Vagina (tissue), 2 donors: ENCODE data around the gene MKRN2OS.

Source experiments
- POLR2A ChIP-seq, 2 donors: fragments of 450-650 bp; IDR thresholded peaks; one replicate each; pipeline ENCODE4 v1.6.1; 2017; ENCODE audit warnings: antibody characterized with exemption in 2 of 2, mild to moderate bottlenecking in 2 of 2, moderate library complexity in 2 of 2
- POLR2AphosphoS5 ChIP-seq, 2 donors: sonication (generic); formaldehyde crosslinking; IDR thresholded peaks; one replicate each; pipeline ENCODE4 v1.9.0; 2017; ENCODE audit warnings: antibody characterized with exemption in 2 of 2, mild to moderate bottlenecking in 2 of 2, low read depth in 1 of 2; ENCODE audit not compliant: insufficient read depth in 1 of 2
- TF ChIP-seq, protein P1 (sequence below), 3 experiments: fragments of 450-650 bp in 2 of 3; fragments of 200-600 bp in 1 of 3; sonication (generic) in 1 of 3; IDR thresholded peaks; one replicate each; pipeline ENCODE4 v1.5.1; 2017 to 2019; ENCODE audit warnings: antibody characterized with exemption in 3 of 3, mild to moderate bottlenecking in 2 of 3, moderate library complexity in 2 of 3

DNA sequence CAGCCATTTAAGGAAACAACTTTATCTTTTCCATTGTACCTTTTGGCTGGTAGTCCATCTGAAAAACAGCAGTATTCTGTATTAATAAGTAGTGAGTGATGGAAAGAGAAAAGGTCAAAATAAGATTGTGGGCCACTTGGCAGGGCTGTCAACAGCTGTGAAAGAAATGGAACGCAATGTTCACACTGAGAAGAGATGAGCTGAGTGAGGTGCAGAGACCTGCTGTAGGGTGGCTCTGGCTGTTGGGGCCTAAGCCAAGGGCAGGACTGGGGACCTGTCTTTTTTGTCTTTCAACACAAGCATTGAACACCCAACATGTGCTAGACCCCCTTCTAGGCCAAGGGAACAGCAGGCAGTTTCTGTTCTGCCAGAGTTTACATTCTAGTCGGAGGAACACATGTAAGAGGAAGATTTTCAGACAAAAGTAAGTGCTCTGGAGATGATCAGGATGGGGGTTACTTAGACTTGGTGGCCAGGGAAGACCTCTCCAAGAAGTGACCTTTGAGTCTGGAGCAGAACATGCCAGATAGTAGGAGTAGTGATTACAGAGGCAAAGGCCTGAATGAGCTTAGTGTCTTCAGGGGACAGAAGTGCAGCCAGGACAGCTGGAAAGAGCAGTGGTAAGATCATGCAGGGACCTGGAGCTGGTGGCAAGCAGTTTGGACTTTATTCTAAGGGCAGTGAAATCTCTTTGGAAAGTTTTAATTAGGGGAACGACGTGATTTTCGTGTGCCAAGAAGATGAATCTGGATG lies 31.4 kb downstream of the MKRN2OS start:
- no peak for TF ChIP-seq POLR2A (IDR thresholded peaks at IDR 0.05)
- TF ChIP-seq, protein P1, sequence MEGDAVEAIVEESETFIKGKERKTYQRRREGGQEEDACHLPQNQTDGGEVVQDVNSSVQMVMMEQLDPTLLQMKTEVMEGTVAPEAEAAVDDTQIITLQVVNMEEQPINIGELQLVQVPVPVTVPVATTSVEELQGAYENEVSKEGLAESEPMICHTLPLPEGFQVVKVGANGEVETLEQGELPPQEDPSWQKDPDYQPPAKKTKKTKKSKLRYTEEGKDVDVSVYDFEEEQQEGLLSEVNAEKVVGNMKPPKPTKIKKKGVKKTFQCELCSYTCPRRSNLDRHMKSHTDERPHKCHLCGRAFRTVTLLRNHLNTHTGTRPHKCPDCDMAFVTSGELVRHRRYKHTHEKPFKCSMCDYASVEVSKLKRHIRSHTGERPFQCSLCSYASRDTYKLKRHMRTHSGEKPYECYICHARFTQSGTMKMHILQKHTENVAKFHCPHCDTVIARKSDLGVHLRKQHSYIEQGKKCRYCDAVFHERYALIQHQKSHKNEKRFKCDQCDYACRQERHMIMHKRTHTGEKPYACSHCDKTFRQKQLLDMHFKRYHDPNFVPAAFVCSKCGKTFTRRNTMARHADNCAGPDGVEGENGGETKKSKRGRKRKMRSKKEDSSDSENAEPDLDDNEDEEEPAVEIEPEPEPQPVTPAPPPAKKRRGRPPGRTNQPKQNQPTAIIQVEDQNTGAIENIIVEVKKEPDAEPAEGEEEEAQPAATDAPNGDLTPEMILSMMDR (IDR thresholded peaks at IDR 0.05): no peak
- no peak for TF ChIP-seq POLR2AphosphoS5 (IDR thresholded peaks at IDR 0.05; ENCODE audit: insufficient read depth in 1 of 2, low read depth in 1 of 2)
